GM23338 (cell line): ENCODE measurements around the gene SMG9. TPM values are rescaled to one million over a fixed set of nuclear protein-coding genes. Genes with fewer than 3 reads are reported as not detected.

ENCODE experiments used
- ATAC-seq: fragments of 200-7000 bp; cut with Tn5 transposase; 3 replicates; pipeline ENCODE4 v1.9.1; 2020
- DNase-seq: peaks from one replicate; pipeline ENCODE4 v3.0.0-alpha.2; 2015; ENCODE audit warnings: low spot score
- H2AFZ ChIP-seq: fragments of 200-600 bp; sonication (generic); 2 replicates; pipeline ENCODE4 v1.8.0; 2016; ENCODE audit warnings: antibody characterized with exemption, mild to moderate bottlenecking, moderate library complexity
- H3F3A ChIP-seq: fragments of 200-600 bp; sonication (generic); replicated peaks from 2 replicates; pipeline ENCODE4 v1.8.0; 2017; ENCODE audit warnings: antibody characterized with exemption, mixed run types, low read depth
- H3K27ac ChIP-seq: fragments of 200-600 bp; sonication (generic); 2 replicates; pipeline ENCODE4 v1.6.1; 2016; ENCODE audit warnings: low read depth
- H3K27me3 ChIP-seq: fragments of 200-600 bp; sonication (generic); 2 replicates; pipeline ENCODE4 v1.8.0; 2016; ENCODE audit warnings: mild to moderate bottlenecking, mixed run types, moderate library complexity; ENCODE audit not compliant: insufficient read depth
- H3K36me3 ChIP-seq: fragments of 200-600 bp; sonication (generic); 2 replicates; pipeline ENCODE4 v1.8.0; 2016; ENCODE audit warnings: mild to moderate bottlenecking; ENCODE audit not compliant: insufficient read depth
- H3K4me1 ChIP-seq: fragments of 200-600 bp; sonication (generic); 2 replicates; pipeline ENCODE4 v1.8.0; 2016; ENCODE audit warnings: mild to moderate bottlenecking, moderate library complexity; ENCODE audit not compliant: insufficient read depth
- H3K4me2 ChIP-seq: fragments of 200-600 bp; sonication (generic); 2 replicates; pipeline ENCODE4 v1.7.1; 2017; ENCODE audit warnings: mixed run types
- H3K4me3 ChIP-seq: fragments of 200-600 bp; sonication (generic); 2 replicates; pipeline ENCODE4 v1.6.1; 2016; ENCODE audit warnings: mixed run types
- H3K79me2 ChIP-seq: fragments of 200-600 bp; sonication (generic); replicated peaks from 2 replicates; pipeline ENCODE4 v1.8.0; 2017; ENCODE audit warnings: mild to moderate bottlenecking; ENCODE audit not compliant: insufficient read depth
- H3K9me2 ChIP-seq: fragments of 200-600 bp; sonication (generic); 2 replicates; pipeline ENCODE4 v1.8.0; 2017; ENCODE audit not compliant: insufficient read depth
- H4K20me1 ChIP-seq: fragments of 200-600 bp; sonication (generic); replicated peaks from 2 replicates; pipeline ENCODE4 v1.8.0; 2017; ENCODE audit warnings: mild to moderate bottlenecking; ENCODE audit not compliant: insufficient read depth
- H3K27ac Mint-ChIP-seq: 2 replicates; pipeline ENCODE4 v1.8.0; 2020; ENCODE audit warnings: inconsistent platforms, mild to moderate bottlenecking, moderate library complexity, mixed read lengths
- H3K27me3 Mint-ChIP-seq: 3 replicates; pipeline ENCODE4 v1.8.0; 2022; ENCODE audit warnings: low read depth, mild to moderate bottlenecking, moderate library complexity, mixed read lengths, inconsistent platforms; ENCODE audit not compliant: insufficient read depth, poor library complexity
- H3K36me3 Mint-ChIP-seq: 3 replicates; pipeline ENCODE4 v1.8.0; 2021; ENCODE audit warnings: low read depth, mild to moderate bottlenecking, inconsistent platforms, moderate library complexity, mixed read lengths
- H3K4me1 Mint-ChIP-seq: 3 replicates; pipeline ENCODE4 v1.8.0; 2020; ENCODE audit warnings: mild to moderate bottlenecking, inconsistent platforms, mixed read lengths
- H3K4me3 Mint-ChIP-seq: 3 replicates; pipeline ENCODE4 v1.8.0; 2021; ENCODE audit warnings: moderate library complexity, mild to moderate bottlenecking, inconsistent platforms, mixed read lengths
- H3K9me3 Mint-ChIP-seq: 3 replicates; pipeline ENCODE4 v1.8.0; 2020; ENCODE audit warnings: moderate library complexity, mild to moderate bottlenecking, inconsistent platforms, mixed read lengths
- CREB1 ChIP-seq: fragments of 250-450 bp; sonication (Bioruptor Pico); IDR thresholded peaks from 2 replicates; pipeline ENCODE4 v1.5.0; 2020; ENCODE audit warnings: low read depth, mild to moderate bottlenecking, moderate library complexity
- CTCF ChIP-seq, 2 experiments: fragments of 200-600 bp in 1 of 2; sonication (generic) in 1 of 2; conservative IDR thresholded peaks; 2 replicates each; pipeline versions ENCODE4 v1.5.1 to v1.6.1; 2016 to 2017; ENCODE audit warnings: antibody characterized with exemption in 2 of 2, low read depth in 2 of 2, mild to moderate bottlenecking in 2 of 2, moderate library complexity in 1 of 2
- ETS1 ChIP-seq: IDR thresholded peaks from 2 replicates; pipeline ENCODE4 v1.6.1; 2016; ENCODE audit warnings: antibody characterized with exemption
- EZH2 ChIP-seq: fragments of 200-600 bp; sonication (generic); IDR thresholded peaks from one replicate; pipeline ENCODE4 v1.8.0; 2017; ENCODE audit warnings: antibody characterized with exemption, mild to moderate bottlenecking, low read depth; ENCODE audit not compliant: unreplicated experiment
- EZH2phosphoT487 ChIP-seq: fragments of 200-600 bp; sonication (generic); IDR thresholded peaks from one replicate; pipeline ENCODE4 v1.8.1; 2018; ENCODE audit warnings: antibody characterized with exemption; ENCODE audit not compliant: unreplicated experiment
- JUNB ChIP-seq: IDR thresholded peaks from one replicate; pipeline ENCODE4 v1.6.1; 2016; ENCODE audit warnings: antibody characterized with exemption; ENCODE audit not compliant: unreplicated experiment
- NANOG ChIP-seq: IDR thresholded peaks from 2 replicates; pipeline ENCODE4 v1.6.1; 2016; ENCODE audit warnings: antibody characterized with exemption, borderline replicate concordance
- POLR2AphosphoS5 ChIP-seq: IDR thresholded peaks from 2 replicates; pipeline ENCODE4 v1.6.1; 2016; ENCODE audit warnings: antibody characterized with exemption, low read depth
- STAT1 ChIP-seq: IDR thresholded peaks from one replicate; pipeline ENCODE4 v1.6.1; 2016; ENCODE audit warnings: antibody characterized with exemption; ENCODE audit not compliant: unreplicated experiment
- ZNF114 ChIP-seq: fragments of 250-450 bp; sonication (Bioruptor Pico); IDR thresholded peaks from 2 replicates; pipeline ENCODE4 v1.5.0; 2020; ENCODE audit warnings: mild to moderate bottlenecking, moderate library complexity
- ZNF331 ChIP-seq: fragments of 250-450 bp; sonication (Bioruptor Pico); IDR thresholded peaks from 2 replicates; pipeline ENCODE4 v1.5.0; 2020; ENCODE audit warnings: low read depth, mild to moderate bottlenecking, moderate library complexity
- ZNF462 ChIP-seq: fragments of 250-450 bp; sonication (Bioruptor Pico); IDR thresholded peaks from 2 replicates; pipeline ENCODE4 v1.5.0; 2020; ENCODE audit warnings: mild to moderate bottlenecking, moderate library complexity
- polyA plus RNA-seq: library from polyadenylated mRNA; unstranded; fragments of >200 nt; fragmentation: Nextera tagmentation; extraction: Ambion mirVana; gene quantifications from 2 replicates; pipeline ENCODE4 v1.2.1, GENCODE V29; 2016
- total RNA-seq: library from RNA; depleted of rRNA; stranded (reverse); fragments of >200 nt; shearing (Covaris generic); gene quantifications from 2 replicates; pipeline ENCODE4 v1.2.3, GENCODE V29; 2014

The SMG9 gene
- total and polyA plus RNA-seq, 2 experiments from 2014 or later = 13.2 to 14.0 TPM

GRCh38 chr19:43690890-43691289 lies 63.9 kb downstream of the SMG9 start:
- Histone ChIP-seq H3K27me3 (no peaks in the 10 kb centered on the region), H3K79me2 (no peaks in the 10 kb centered on the region), H4K20me1 (no peaks in the 10 kb centered on the region), H3K4me2 (no peak overlapping the region), H3K36me3 (no peaks in the 10 kb centered on the region), H3K9me2 (no peaks in the 10 kb centered on the region), H3K27ac (no peak overlapping the region), H3K4me1 (no peaks in the 10 kb centered on the region), H3F3A (no peaks in the 10 kb centered on the region), H3K4me3 (no peak overlapping the region), H2AFZ (no peak overlapping the region)
- ATAC-seq (no peak), DNase-seq (no peak)
- Mint-ChIP-seq H3K27ac (no peak overlapping the region), H3K4me3 (no peak overlapping the region), H3K27me3 (peaks cover 8% of the 10 kb centered on the region), H3K4me1 (no peaks in the 10 kb centered on the region; the same call in 2 of the 3 replicates), H3K9me3 (peaks cover 19% of the 10 kb centered on the region), H3K36me3 (no peaks in the 10 kb centered on the region)
- TF ChIP-seq POLR2AphosphoS5 = no peak
- TF ChIP-seq NANOG = no peak
- no peak for TF ChIP-seq EZH2phosphoT487
- no peak for TF ChIP-seq EZH2
- TF ChIP-seq ETS1 = no peak

GRCh38 chr19:43690444-43690843 lies 64.3 kb downstream of the SMG9 start:
- Mint-ChIP-seq H3K4me1 (no peaks in the 10 kb centered on the region; the same call in 2 of the 3 replicates), H3K27ac (no peak overlapping the region), H3K4me3 (no peak overlapping the region)
- TF ChIP-seq NANOG (no peak), EZH2phosphoT487 (no peak), JUNB (no peak), STAT1 (no peak), ZNF462 (CRISPR knock-in tag) (no peak), ZNF331 (CRISPR knock-in tag) (no peak), ZNF114 (CRISPR knock-in tag) (no peak), EZH2 (no peak), CREB1 (CRISPR knock-in tag) (no peak), ETS1 (no peak), CTCF (conservative IDR thresholded peaks at IDR 0.05; ENCODE audit: low read depth in 2 of 2) (no peak), POLR2AphosphoS5 (no peak)

More at GRCh38 chr19:43690444-43690843, 64.3 kb downstream of the SMG9 start:
- ATAC-seq (no peak), DNase-seq (no peak)
- H3K4me2 ChIP-seq = no peak overlapping the region
- H3K4me3 ChIP-seq = no peak overlapping the region
- no peaks in the 10 kb centered on the region for H4K20me1 ChIP-seq
- no peaks in the 10 kb centered on the region for H3K79me2 ChIP-seq
- peaks cover 8% of the 10 kb centered on the region for H3K27me3 Mint-ChIP-seq
- H3K36me3 Mint-ChIP-seq = no peaks in the 10 kb centered on the region
- H3K9me2 ChIP-seq = no peaks in the 10 kb centered on the region
- no peak overlapping the region for H2AFZ ChIP-seq
- no peak overlapping the region for H3K27ac ChIP-seq
- peaks cover 19% of the 10 kb centered on the region for H3K9me3 Mint-ChIP-seq
- H3K36me3 ChIP-seq = no peaks in the 10 kb centered on the region
- no peaks in the 10 kb centered on the region for H3K4me1 ChIP-seq
- H3K27me3 ChIP-seq = no peaks in the 10 kb centered on the region
- no peaks in the 10 kb centered on the region for H3F3A ChIP-seq
